CD4-positive, alpha-beta memory T cell (primary cell): ENCODE results near the gene SLCO1B1. TPM values are rescaled to one million over a fixed set of nuclear protein-coding genes. Genes with fewer than 3 reads are reported as not detected.
"Not testable (repeated sequence)": the region's sequence is repeated elsewhere in the genome, so short reads cannot be mapped to it uniquely, and the experiment has no call there.

Source experiments
- CTCF ChIA-PET: fragments of 350-600 bp; sonication (Branson Sonifier 250); formaldehyde crosslinking; loops from one replicate; lab custom pipeline; 2021; ENCODE audit warnings: inconsistent platforms; ENCODE audit not compliant: partially characterized antibody; lab: Charles Lee
- POLR2A ChIA-PET: fragments of 350-600 bp; sonication (Branson Sonifier 250); formaldehyde crosslinking; loops from one replicate; lab custom pipeline; 2021; ENCODE audit not compliant: partially characterized antibody; lab: Charles Lee
- DNase-seq, 5 donors: peaks; one replicate each; pipeline versions ENCODE4 v3.0.0 to v3.0.0-alpha.2; 2020 to 2022; ENCODE audit warnings: mixed read lengths in 1 of 5
- H3K27ac ChIP-seq: one replicate; pipeline ENCODE4 v1.7.0; 2013; ENCODE audit warnings: low read depth, low read length
- H3K27me3 ChIP-seq: 2 replicates; pipeline ENCODE4 v1.7.0; 2013; ENCODE audit warnings: mild to moderate bottlenecking, low read length, moderate library complexity; ENCODE audit not compliant: insufficient read depth
- H3K36me3 ChIP-seq: 2 replicates; pipeline ENCODE4 v1.7.0; 2013; ENCODE audit warnings: mild to moderate bottlenecking, low read length, moderate library complexity; ENCODE audit not compliant: insufficient read depth
- H3K4me1 ChIP-seq: 2 replicates; pipeline ENCODE4 v1.7.0; 2013; ENCODE audit warnings: mild to moderate bottlenecking, low read length, moderate library complexity; ENCODE audit not compliant: insufficient read depth
- H3K4me3 ChIP-seq, 2 donors: one replicate each; pipeline ENCODE4 v1.7.0; 2013; ENCODE audit warnings: low read length in 2 of 2, mild to moderate bottlenecking in 1 of 2
- H3K9me3 ChIP-seq, 2 donors: one replicate each; pipeline ENCODE4 v1.7.0; 2013; ENCODE audit warnings: low read length in 2 of 2, control low read depth in 1 of 2; ENCODE audit not compliant: control insufficient read depth in 1 of 2
- H3K27ac Mint-ChIP-seq, 7 donors: one replicate each; pipeline ENCODE4 v1.8.0; 2020 to 2021; ENCODE audit warnings: mixed read lengths in 7 of 7, mild to moderate bottlenecking in 6 of 7, inconsistent platforms in 3 of 7, moderate library complexity in 3 of 7
- H3K27me3 Mint-ChIP-seq, 2 donors: one replicate each; pipeline ENCODE4 v1.8.0; 2020 to 2021; ENCODE audit warnings: mixed read lengths in 2 of 2
- H3K36me3 Mint-ChIP-seq, 2 donors: one replicate each; pipeline ENCODE4 v1.8.0; 2020 to 2021; ENCODE audit warnings: mixed read lengths in 2 of 2, inconsistent platforms in 1 of 2, mild to moderate bottlenecking in 1 of 2
- H3K4me1 Mint-ChIP-seq, 4 donors: one replicate each; pipeline ENCODE4 v1.8.0; 2020 to 2021; ENCODE audit warnings: mixed read lengths in 4 of 4, mild to moderate bottlenecking in 1 of 4
- H3K4me3 Mint-ChIP-seq, 8 donors: one replicate each; pipeline ENCODE4 v1.8.0; 2020 to 2021; ENCODE audit warnings: mixed read lengths in 8 of 8, mild to moderate bottlenecking in 7 of 8, moderate library complexity in 6 of 8, inconsistent platforms in 3 of 8
- H3K9me3 Mint-ChIP-seq, 8 donors: one replicate each; pipeline ENCODE4 v1.8.0; 2020 to 2021; ENCODE audit warnings: mixed read lengths in 8 of 8, mild to moderate bottlenecking in 5 of 8, inconsistent platforms in 3 of 8, moderate library complexity in 1 of 8
- intact Hi-C: fragments of 100-400 bp; cut with micrococcal nuclease; formaldehyde crosslinking; loops from one replicate; pipeline ENCODE4 v1.15.1; 2023
- polyA plus RNA-seq, 2 donors: library from polyadenylated mRNA; unstranded; fragments of 300-500 nt; fragmentation: Illumina TruSeq; gene quantifications; one replicate each; pipeline ENCODE4 v1.2.3, GENCODE V29; 2021
- total RNA-seq, 2 experiments: library from RNA; stranded (reverse); gene quantifications; one replicate each; pipeline ENCODE4 v1.2.3, GENCODE V29; 2021

SLCO1B1 gene
- total and polyA plus RNA-seq, 4 experiments from 2014 or later: not detected

DNA sequence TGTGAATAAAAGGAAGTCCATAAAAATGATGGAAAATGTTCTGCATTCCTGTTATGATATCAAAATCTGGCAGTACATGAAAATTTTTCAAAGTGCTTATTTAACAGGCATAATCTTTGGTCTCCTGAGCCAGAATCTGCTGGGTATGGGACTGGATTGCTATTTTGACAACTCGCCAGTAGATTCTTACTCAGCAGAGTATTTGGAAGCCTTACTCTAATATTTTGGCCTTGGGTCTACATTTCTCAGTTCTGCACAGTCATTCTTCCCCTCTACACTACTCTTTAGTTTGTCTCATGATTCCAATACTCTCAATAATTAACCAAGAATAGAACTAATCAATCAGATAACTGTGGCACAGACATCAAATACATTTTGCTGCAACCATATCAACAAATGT, 1.1 kb upstream of the SLCO1B1 start:
- Mint-ChIP-seq H3K27me3 (no peaks in the 10 kb centered on the region), H3K4me1 (no peaks in the 10 kb centered on the region), H3K36me3 (no peaks in the 10 kb centered on the region), H3K27ac (no peak overlapping the region), H3K9me3 (peaks cover 0 to 5% (median 3%) of the 10 kb centered on the region in 8 donors), H3K4me3 (no peak overlapping the region)
- no peak overlapping the region for H3K27ac ChIP-seq
- ChIA-PET POLR2A (no interaction called here), CTCF (no interaction called here)
- no peaks in the 10 kb centered on the region for H3K4me1 ChIP-seq
- H3K27me3 ChIP-seq: no peaks in the 10 kb centered on the region
- intact Hi-C loops: no loop called here
- DNase-seq: no peak
- no peaks in the 10 kb centered on the region for H3K36me3 ChIP-seq
- H3K4me3 ChIP-seq: no peak overlapping the region
- H3K9me3 ChIP-seq: no peaks in the 10 kb centered on the region

- POLR2A ChIA-PET, H3K27me3 Mint-ChIP-seq, H3K4me3 Mint-ChIP-seq, H3K36me3 Mint-ChIP-seq, H3K4me3 ChIP-seq, H3K27me3 ChIP-seq, H3K36me3 ChIP-seq, H3K4me1 Mint-ChIP-seq, intact Hi-C loops, H3K4me1 ChIP-seq, DNase-seq, CTCF ChIA-PET, H3K27ac ChIP-seq, H3K9me3 ChIP-seq, H3K27ac Mint-ChIP-seq: not testable (repeated sequence)
- peaks cover 0 to 11% (median 5%) of the 10 kb centered on the region in 8 donors for H3K9me3 Mint-ChIP-seq
Observed at GRCh38 chr12:21137318-21137999, 6.5 kb downstream of the SLCO1B1 start.

- H3K9me3 Mint-ChIP-seq: peaks cover 0 to 11% (median 5%) of the 10 kb centered on the region in 8 donors
- H3K4me1 ChIP-seq: no peaks in the 10 kb centered on the region
- no peaks in the 10 kb centered on the region for H3K4me1 Mint-ChIP-seq
- H3K9me3 ChIP-seq: no peaks in the 10 kb centered on the region
- DNase-seq: no peak
- H3K27ac ChIP-seq: no peak overlapping the region
- ChIA-PET POLR2A (no interaction called here), CTCF (no interaction called here)
- no peaks in the 10 kb centered on the region for H3K27me3 ChIP-seq
- no peaks in the 10 kb centered on the region for H3K27me3 Mint-ChIP-seq
- no peak overlapping the region for H3K4me3 ChIP-seq
- intact Hi-C loops: no loop called here
- H3K27ac Mint-ChIP-seq: no peak overlapping the region
- H3K36me3 ChIP-seq: no peaks in the 10 kb centered on the region
- no peak overlapping the region for H3K4me3 Mint-ChIP-seq
- no peaks in the 10 kb centered on the region for H3K36me3 Mint-ChIP-seq
Observed at GRCh38 chr12:21138016-21138415, 7.0 kb downstream of the SLCO1B1 start.

- ChIA-PET CTCF (no interaction called here), POLR2A (no interaction called here)
- no peaks in the 10 kb centered on the region for H3K9me3 ChIP-seq
- Mint-ChIP-seq H3K36me3 (no peaks in the 10 kb centered on the region), H3K9me3 (peaks cover 0 to 2% (median 0%) of the 10 kb centered on the region in 8 donors), H3K4me3 (no peak overlapping the region), H3K27ac (no peak overlapping the region), H3K27me3 (no peaks in the 10 kb centered on the region), H3K4me1 (no peaks in the 10 kb centered on the region)
- no peak for DNase-seq
- intact Hi-C loops: no loop called here
- no peaks in the 10 kb centered on the region for H3K27me3 ChIP-seq
- H3K36me3 ChIP-seq: no peaks in the 10 kb centered on the region
- H3K4me3 ChIP-seq: no peak overlapping the region
- no peak overlapping the region for H3K27ac ChIP-seq
- no peaks in the 10 kb centered on the region for H3K4me1 ChIP-seq
Observed at GRCh38 chr12:21144309-21144708, 13.3 kb downstream of the SLCO1B1 start.

DNA sequence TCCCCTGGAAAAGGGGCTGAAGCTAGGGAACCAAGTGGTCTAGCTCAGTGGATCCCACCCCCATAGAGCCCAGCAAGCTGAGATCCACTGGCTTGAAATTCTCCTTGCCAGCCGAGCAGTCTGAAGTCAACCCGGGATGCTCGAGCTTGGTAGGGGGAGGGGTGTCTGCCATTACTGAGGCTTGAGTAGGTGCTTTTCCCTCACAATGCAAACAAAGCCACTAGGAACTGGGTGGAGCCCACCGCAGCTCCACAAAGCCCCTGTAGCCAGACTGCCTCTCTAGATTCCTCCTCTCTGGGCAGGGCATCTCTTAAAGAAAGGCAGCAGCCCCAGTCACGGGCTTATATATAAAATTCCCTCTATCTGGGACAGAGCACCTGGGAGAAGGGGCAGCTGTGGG, 18.9 kb downstream of the SLCO1B1 start:
- POLR2A ChIA-PET, intact Hi-C loops, H3K27ac ChIP-seq, H3K9me3 ChIP-seq, H3K4me1 Mint-ChIP-seq, H3K9me3 Mint-ChIP-seq, H3K27me3 ChIP-seq, H3K27me3 Mint-ChIP-seq, H3K4me3 ChIP-seq, H3K4me1 ChIP-seq, H3K27ac Mint-ChIP-seq, H3K36me3 Mint-ChIP-seq, CTCF ChIA-PET, H3K4me3 Mint-ChIP-seq, H3K36me3 ChIP-seq, DNase-seq: not testable (repeated sequence)

- no peak overlapping the region for H3K27ac ChIP-seq
- H3K9me3 Mint-ChIP-seq: peaks cover 0 to 2% (median 0%) of the 10 kb centered on the region in 8 donors
- DNase-seq: no peak
- no peaks in the 10 kb centered on the region for H3K36me3 Mint-ChIP-seq
- intact Hi-C loops: no loop called here
- ChIA-PET POLR2A (no interaction called here), CTCF (no interaction called here)
- no peak overlapping the region for H3K4me3 Mint-ChIP-seq
- H3K27ac Mint-ChIP-seq: no peak overlapping the region
- H3K9me3 ChIP-seq: no peaks in the 10 kb centered on the region
- no peaks in the 10 kb centered on the region for H3K4me1 ChIP-seq
- H3K4me3 ChIP-seq: no peak overlapping the region
- peaks cover 0 to 3% (median 0%) of the 10 kb centered on the region in 4 donors for H3K4me1 Mint-ChIP-seq
- H3K27me3 ChIP-seq: no peaks in the 10 kb centered on the region
- no peaks in the 10 kb centered on the region for H3K36me3 ChIP-seq
- H3K27me3 Mint-ChIP-seq: no peaks in the 10 kb centered on the region
Observed at GRCh38 chr12:21151184-21151583, 20.2 kb downstream of the SLCO1B1 start.

- H3K27ac ChIP-seq: no peak overlapping the region
- no peaks in the 10 kb centered on the region for H3K27me3 Mint-ChIP-seq
- no peak overlapping the region for H3K4me3 ChIP-seq
- H3K4me3 Mint-ChIP-seq: no peak overlapping the region
- POLR2A ChIA-PET: no interaction called here
- no peak for DNase-seq
- H3K9me3 Mint-ChIP-seq: peaks cover 0 to 2% (median 0%) of the 10 kb centered on the region in 8 donors
- no peaks in the 10 kb centered on the region for H3K9me3 ChIP-seq
- CTCF ChIA-PET: no interaction called here
- H3K27ac Mint-ChIP-seq: no peak overlapping the region
- no peaks in the 10 kb centered on the region for H3K36me3 ChIP-seq
- H3K27me3 ChIP-seq: no peaks in the 10 kb centered on the region
- no peaks in the 10 kb centered on the region for H3K36me3 Mint-ChIP-seq
- intact Hi-C loops: no loop called here
- H3K4me1 Mint-ChIP-seq: peaks cover 0 to 3% (median 0%) of the 10 kb centered on the region in 4 donors
- H3K4me1 ChIP-seq: no peaks in the 10 kb centered on the region
Observed at GRCh38 chr12:21155522-21156351, 24.7 kb downstream of the SLCO1B1 start.
